ENCODE results near the gene HOXC9. TPM values are rescaled to one million over a fixed set of nuclear protein-coding genes. Genes with fewer than 3 reads are reported as not detected.
A peak's percentile ranks its signal among the peaks of the same experiment; 100 is the strongest.

Gene HOXC9
- total and polyA plus RNA-seq, 9 of the 15 experiments (the other 6 are each of a cell fraction or from before 2014, with no cell fraction given): 1.1 to 10.5 (median 9.3) TPM

DNA sequence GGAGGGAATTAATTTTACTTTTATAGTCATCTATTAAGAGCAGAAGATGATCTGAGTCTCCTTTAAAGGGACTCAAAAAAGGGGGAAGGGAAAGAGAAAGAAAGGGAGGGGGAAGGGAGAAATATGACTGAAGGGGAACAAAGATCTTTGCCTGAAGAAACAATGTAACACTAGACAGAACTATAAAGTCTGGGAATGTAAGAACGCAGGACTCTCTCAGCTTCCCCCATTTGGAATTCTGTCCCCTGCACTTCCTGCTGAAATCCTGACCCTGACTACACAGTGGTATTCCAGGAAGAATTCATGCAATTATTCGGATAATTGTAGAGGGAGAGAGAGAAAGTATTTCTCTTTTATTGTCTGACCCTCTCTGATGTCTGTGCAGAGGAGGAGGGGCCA lies 35.6 kb upstream of the HOXC9 start:
- in situ Hi-C loops (cut with MboI): no loop called here
- H3K27me3 ChIP-seq (ENCODE audit: control insufficient read depth in 2 of 2, insufficient read depth in 2 of 2, low read length in 2 of 2): peaks cover 71 to 83% of the 10 kb centered on the region in 2 experiments

More for the DNA sequence above, 35.6 kb upstream of the HOXC9 start:
- ChIA-PET CTCF (ENCODE audit: low intra/inter-chr PET ratio) (no interaction called here), POLR2A (interaction anchor here (0.8 to 1.6 kb wide), 3 partner anchors 10 to 1067 kb away, joined by 3 read pairs; no protein-coding TSS in a partner anchor)
- no peak for ATAC-seq
- Histone ChIP-seq H3K27ac (ENCODE audit: extremely low read depth, low read depth, low read length) (no peak overlapping the region), H3K36me3 (ENCODE audit: control insufficient read depth, insufficient read depth, low read length) (no peaks in the 10 kb centered on the region), H3K79me2 (ENCODE audit: control insufficient read depth, insufficient read depth, low read length) (no peaks in the 10 kb centered on the region), H3K4me1 (replicated peaks in 1 of 2; ENCODE audit: control insufficient read depth in 2 of 2, insufficient read depth in 2 of 2, low read length in 2 of 2) (peaks cover 0 to 23% of the 10 kb centered on the region in 2 experiments; a peak in 4 of 5 replicates), H3K9me1 (ENCODE audit: control insufficient read depth, insufficient read depth, low read length) (no peaks in the 10 kb centered on the region), H3K9me3 (replicated peaks; ENCODE audit: control insufficient read depth, insufficient read depth, low read depth, low read length) (no peaks in the 10 kb centered on the region), H2AFZ (ENCODE audit: low read depth, low read length) (no peak overlapping the region), H4K20me1 (replicated peaks; ENCODE audit: control insufficient read depth, insufficient read depth, low read length) (peaks cover 7% of the 10 kb centered on the region; the same call in 1 of the 2 replicates), H3K9ac (ENCODE audit: insufficient read depth in 1 of 2, low read depth in 2 of 2, low read length in 2 of 2) (no peak overlapping the region), H3K4me2 (ENCODE audit: insufficient read depth, low read length) (no peak overlapping the region), H3K4me3 (no peak overlapping the region)
- DNase-seq (ENCODE audit: extremely low read depth in 1 of 4, low spot score in 3 of 4): no peak
- intact Hi-C loops (cut with micrococcal nuclease): no loop called here
- TF ChIP-seq ZSCAN29 (IDR thresholded peaks at IDR 0.05) (peak; percentile 75; the same call in 1 of the 2 replicates), ZNF639 (CRISPR knock-in tag; conservative IDR thresholded peaks at IDR 0.05 in 1 of 2, IDR thresholded peaks at IDR 0.05 in 1 of 2) (no peak)
- no TSS peak for BruUV-seq (replicated peaks)
- no peak for FAIRE-seq
- WGBS (ENCODE audit: insufficient coverage, low coverage, missing lambda C conversion rate): 0% methylated on average over 2 of the region's 2 CpGs
